Stimulated activated naive B cell treated with anti-CD40 and anti-IgM and Interleukin-4, amounts not matched to agents 10 μg/mL and 1 μg/mL and 100 μg/mL, for 72 hours (primary cell): Measurements from ENCODE around the gene FNDC11.

Source experiments
- ATAC-seq, 2 donors: fragments of 150-1000 bp; cut with Tn5 transposase; replicated peaks; 2 replicates each; pipeline ENCODE4 v1.10.0; 2021; ENCODE audit warnings: moderate library complexity in 1 of 2
- DNase-seq: peaks from one replicate; pipeline ENCODE4 v3.0.0; 2021
- H3K27ac Mint-ChIP-seq: one replicate; pipeline ENCODE4 v1.8.0; 2022; ENCODE audit warnings: mild to moderate bottlenecking, mixed read lengths
- H3K27me3 Mint-ChIP-seq, 2 donors: one replicate each; pipeline ENCODE4 v1.8.0; 2022; ENCODE audit warnings: mixed read lengths in 2 of 2
- H3K36me3 Mint-ChIP-seq, 2 donors: one replicate each; pipeline ENCODE4 v1.8.0; 2022; ENCODE audit warnings: mixed read lengths in 2 of 2, mild to moderate bottlenecking in 1 of 2
- H3K4me1 Mint-ChIP-seq, 2 donors: one replicate each; pipeline ENCODE4 v1.8.0; 2022; ENCODE audit warnings: mixed read lengths in 2 of 2, mild to moderate bottlenecking in 1 of 2
- H3K4me3 Mint-ChIP-seq, 2 donors: one replicate each; pipeline ENCODE4 v1.8.0; 2022; ENCODE audit warnings: mild to moderate bottlenecking in 2 of 2, mixed read lengths in 2 of 2, moderate library complexity in 1 of 2
- H3K9me3 Mint-ChIP-seq, 2 donors: one replicate each; pipeline ENCODE4 v1.8.0; 2022; ENCODE audit warnings: mixed read lengths in 2 of 2, mild to moderate bottlenecking in 1 of 2

The FNDC11 gene

GRCh38 chr20:63578224-63579016 is 24.5 kb downstream of the FNDC11 start:
- H3K9me3 Mint-ChIP-seq: no peaks in the 10 kb centered on the region
- H3K27ac Mint-ChIP-seq: no peak overlapping the region
- H3K4me1 Mint-ChIP-seq: peaks cover 11 to 14% of the 10 kb centered on the region in 2 donors
- H3K36me3 Mint-ChIP-seq: no peaks in the 10 kb centered on the region
- H3K27me3 Mint-ChIP-seq: peaks cover 3 to 10% of the 10 kb centered on the region in 2 donors
- H3K4me3 Mint-ChIP-seq: no peak overlapping the region
- no peak for DNase-seq
- ATAC-seq: no peak

- Mint-ChIP-seq H3K9me3 (no peaks in the 10 kb centered on the region), H3K4me1 (peaks cover 9 to 11% of the 10 kb centered on the region in 2 donors), H3K4me3 (no peak overlapping the region), H3K27ac (no peak overlapping the region), H3K36me3 (no peaks in the 10 kb centered on the region), H3K27me3 (peaks cover 3 to 10% of the 10 kb centered on the region in 2 donors)
- DNase-seq (no peak), ATAC-seq (no peak)
Observed at GRCh38 chr20:63579017-63579694, 25.2 kb downstream of the FNDC11 start.

- DNase-seq (no peak), ATAC-seq (peak; percentile 98)
- Mint-ChIP-seq H3K27me3 (peaks cover 3 to 10% of the 10 kb centered on the region in 2 donors), H3K27ac (peak overlapping the region; percentile 25), H3K36me3 (peaks cover 0 to 4% of the 10 kb centered on the region in 2 donors), H3K9me3 (no peaks in the 10 kb centered on the region), H3K4me1 (peaks cover 9 to 11% of the 10 kb centered on the region in 2 donors), H3K4me3 (no peak overlapping the region)
Observed at GRCh38 chr20:63580796-63581461, 27.0 kb downstream of the FNDC11 start.

GRCh38 chr20:63582382-63583063 is 28.6 kb downstream of the FNDC11 start:
- Mint-ChIP-seq H3K9me3 (no peaks in the 10 kb centered on the region), H3K27me3 (peaks cover 0 to 4% of the 10 kb centered on the region in 2 donors), H3K36me3 (peaks cover 3 to 9% of the 10 kb centered on the region in 2 donors), H3K4me3 (no peak overlapping the region), H3K4me1 (peaks cover 9 to 15% of the 10 kb centered on the region in 2 donors), H3K27ac (no peak overlapping the region)
- no peak for DNase-seq
- ATAC-seq: no peak

- no peak for ATAC-seq
Observed at GRCh38 chr20:63585616-63586565, 31.9 kb downstream of the FNDC11 start.

GRCh38 chr20:63586797-63587196 is 32.8 kb downstream of the FNDC11 start:
- Mint-ChIP-seq H3K9me3 (no peaks in the 10 kb centered on the region), H3K4me3 (no peak overlapping the region), H3K4me1 (peaks cover 4 to 16% of the 10 kb centered on the region in 2 donors), H3K27me3 (no peaks in the 10 kb centered on the region), H3K36me3 (peaks cover 20 to 36% of the 10 kb centered on the region in 2 donors), H3K27ac (no peak overlapping the region)
- no peak for DNase-seq
- ATAC-seq: no peak

More at GRCh38 chr20:63585616-63586565, 31.9 kb downstream of the FNDC11 start:
- H3K36me3 Mint-ChIP-seq: peaks cover 16 to 32% of the 10 kb centered on the region in 2 donors
- H3K4me3 Mint-ChIP-seq: no peak overlapping the region
- DNase-seq: no peak
- H3K27ac Mint-ChIP-seq: no peak overlapping the region
- H3K9me3 Mint-ChIP-seq: no peaks in the 10 kb centered on the region
- H3K27me3 Mint-ChIP-seq: no peaks in the 10 kb centered on the region
- peaks cover 4 to 20% of the 10 kb centered on the region in 2 donors for H3K4me1 Mint-ChIP-seq

- H3K27me3 Mint-ChIP-seq: no peaks in the 10 kb centered on the region
- H3K4me1 Mint-ChIP-seq: peaks cover 4 to 16% of the 10 kb centered on the region in 2 donors
- no peak for ATAC-seq
- no peak overlapping the region for H3K4me3 Mint-ChIP-seq
- H3K36me3 Mint-ChIP-seq: peaks cover 23 to 39% of the 10 kb centered on the region in 2 donors
- H3K9me3 Mint-ChIP-seq: no peaks in the 10 kb centered on the region
- DNase-seq: no peak
- no peak overlapping the region for H3K27ac Mint-ChIP-seq
Observed at GRCh38 chr20:63587256-63587655, 33.3 kb downstream of the FNDC11 start.

- Mint-ChIP-seq H3K27me3 (no peaks in the 10 kb centered on the region), H3K4me1 (peaks cover 4 to 16% of the 10 kb centered on the region in 2 donors), H3K27ac (no peak overlapping the region), H3K9me3 (no peaks in the 10 kb centered on the region), H3K36me3 (peaks cover 27 to 43% of the 10 kb centered on the region in 2 donors), H3K4me3 (no peak overlapping the region)
- ATAC-seq: peak; percentile 31 to 39
- no peak for DNase-seq
Observed at GRCh38 chr20:63587776-63588591, 34.0 kb downstream of the FNDC11 start.

GRCh38 chr20:63588641-63589041 is 34.7 kb downstream of the FNDC11 start:
- H3K27ac Mint-ChIP-seq: no peak overlapping the region

GRCh38 chr20:63589261-63590217 is 35.6 kb downstream of the FNDC11 start:
- no peak overlapping the region for H3K4me3 Mint-ChIP-seq
- no peak for DNase-seq
- peaks cover 4 to 16% of the 10 kb centered on the region in 2 donors for H3K4me1 Mint-ChIP-seq
- H3K9me3 Mint-ChIP-seq: no peaks in the 10 kb centered on the region
- H3K27me3 Mint-ChIP-seq: no peaks in the 10 kb centered on the region
- H3K27ac Mint-ChIP-seq: no peak overlapping the region
- ATAC-seq: no peak
- peaks cover 35 to 50% of the 10 kb centered on the region in 2 donors for H3K36me3 Mint-ChIP-seq

More at GRCh38 chr20:63588641-63589041, 34.7 kb downstream of the FNDC11 start:
- no peak overlapping the region for H3K4me3 Mint-ChIP-seq
- peaks cover 34 to 49% of the 10 kb centered on the region in 2 donors for H3K36me3 Mint-ChIP-seq
- DNase-seq (no peak), ATAC-seq (no peak)
- peaks cover 4 to 16% of the 10 kb centered on the region in 2 donors for H3K4me1 Mint-ChIP-seq
- no peaks in the 10 kb centered on the region for H3K27me3 Mint-ChIP-seq
- H3K9me3 Mint-ChIP-seq: no peaks in the 10 kb centered on the region

- Mint-ChIP-seq H3K27ac (no peak overlapping the region), H3K4me1 (peaks cover 4 to 16% of the 10 kb centered on the region in 2 donors), H3K9me3 (no peaks in the 10 kb centered on the region), H3K27me3 (no peaks in the 10 kb centered on the region), H3K36me3 (peaks cover 38 to 53% of the 10 kb centered on the region in 2 donors), H3K4me3 (peak overlapping the region in 1 of 2 donors; percentile 14)
- DNase-seq (no peak), ATAC-seq (no peak)
Observed at GRCh38 chr20:63590218-63591146, 36.5 kb downstream of the FNDC11 start.
